ENCODE data around the gene LRRTM3. TPM values are rescaled to one million over a fixed set of nuclear protein-coding genes. Genes with fewer than 3 reads are reported as not detected.
A peak's percentile ranks its signal among the peaks of the same experiment; 100 is the strongest.

LRRTM3 gene
- total RNA-seq, 2 donors from 2014 or later = not detected

GRCh38 chr10:67045404-67045803, 119.6 kb downstream of the LRRTM3 start:
- DNase-seq = no peak
- Histone ChIP-seq H3K9ac (ENCODE audit: extremely low read depth, low read length, poor library complexity, severe bottlenecking) (no peak overlapping the region), H3K36me3 (ENCODE audit: control insufficient read depth, insufficient read depth, low read length) (no peaks in the 10 kb centered on the region), H3K9me3 (ENCODE audit: control insufficient read depth, low read length) (no peaks in the 10 kb centered on the region), H3K4me1 (ENCODE audit: control insufficient read depth, insufficient read depth, low read length) (peaks cover 6% of the 10 kb centered on the region), H3K4me3 (ENCODE audit: low read length) (no peak overlapping the region), H3K27ac (ENCODE audit: low read depth, low read length) (no peak overlapping the region), H3K27me3 (ENCODE audit: control insufficient read depth, insufficient read depth, low read length, poor library complexity, severe bottlenecking) (peaks cover 67% of the 10 kb centered on the region)
- no peaks in the 10 kb centered on the region for H3K36me3 Mint-ChIP-seq (ENCODE audit: low read depth)
- H3K27ac Mint-ChIP-seq = no peak overlapping the region
- peaks cover 16% of the 10 kb centered on the region for H3K27me3 Mint-ChIP-seq (ENCODE audit: insufficient read depth)
- WGBS, 2 experiments (ENCODE audit: insufficient coverage in 1 of 2, insufficient read length in 1 of 2) = 96 to 100% methylated on average over 1 to 22 of the region's 22 CpGs
- peaks cover 7% of the 10 kb centered on the region for H3K4me1 Mint-ChIP-seq
- no peak overlapping the region for H3K4me3 Mint-ChIP-seq
- no peaks in the 10 kb centered on the region for H3K9me3 Mint-ChIP-seq
- TF ChIP-seq, protein P1, sequence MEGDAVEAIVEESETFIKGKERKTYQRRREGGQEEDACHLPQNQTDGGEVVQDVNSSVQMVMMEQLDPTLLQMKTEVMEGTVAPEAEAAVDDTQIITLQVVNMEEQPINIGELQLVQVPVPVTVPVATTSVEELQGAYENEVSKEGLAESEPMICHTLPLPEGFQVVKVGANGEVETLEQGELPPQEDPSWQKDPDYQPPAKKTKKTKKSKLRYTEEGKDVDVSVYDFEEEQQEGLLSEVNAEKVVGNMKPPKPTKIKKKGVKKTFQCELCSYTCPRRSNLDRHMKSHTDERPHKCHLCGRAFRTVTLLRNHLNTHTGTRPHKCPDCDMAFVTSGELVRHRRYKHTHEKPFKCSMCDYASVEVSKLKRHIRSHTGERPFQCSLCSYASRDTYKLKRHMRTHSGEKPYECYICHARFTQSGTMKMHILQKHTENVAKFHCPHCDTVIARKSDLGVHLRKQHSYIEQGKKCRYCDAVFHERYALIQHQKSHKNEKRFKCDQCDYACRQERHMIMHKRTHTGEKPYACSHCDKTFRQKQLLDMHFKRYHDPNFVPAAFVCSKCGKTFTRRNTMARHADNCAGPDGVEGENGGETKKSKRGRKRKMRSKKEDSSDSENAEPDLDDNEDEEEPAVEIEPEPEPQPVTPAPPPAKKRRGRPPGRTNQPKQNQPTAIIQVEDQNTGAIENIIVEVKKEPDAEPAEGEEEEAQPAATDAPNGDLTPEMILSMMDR (conservative IDR thresholded peaks at IDR 0.05) = no peak

- peaks cover 7% of the 10 kb centered on the region for H3K4me1 Mint-ChIP-seq
- Histone ChIP-seq H3K9ac (ENCODE audit: extremely low read depth, low read length, poor library complexity, severe bottlenecking) (no peak overlapping the region), H3K4me3 (ENCODE audit: low read length) (no peak overlapping the region), H3K27ac (ENCODE audit: low read depth, low read length) (no peak overlapping the region), H3K36me3 (ENCODE audit: control insufficient read depth, insufficient read depth, low read length) (no peaks in the 10 kb centered on the region), H3K9me3 (ENCODE audit: control insufficient read depth, low read length) (no peaks in the 10 kb centered on the region), H3K4me1 (ENCODE audit: control insufficient read depth, insufficient read depth, low read length) (peaks cover 6% of the 10 kb centered on the region), H3K27me3 (ENCODE audit: control insufficient read depth, insufficient read depth, low read length, poor library complexity, severe bottlenecking) (peaks cover 72% of the 10 kb centered on the region)
- WGBS, 2 experiments (ENCODE audit: insufficient coverage in 1 of 2, insufficient read length in 1 of 2) = 88 to 100% methylated on average over 1 to 3 of the region's 3 CpGs
- no peak overlapping the region for H3K27ac Mint-ChIP-seq
- H3K36me3 Mint-ChIP-seq (ENCODE audit: low read depth) = no peaks in the 10 kb centered on the region
- TF ChIP-seq, protein P1 (conservative IDR thresholded peaks at IDR 0.05) = no peak
- peaks cover 16% of the 10 kb centered on the region for H3K27me3 Mint-ChIP-seq (ENCODE audit: insufficient read depth)
- H3K4me3 Mint-ChIP-seq = no peak overlapping the region
- H3K9me3 Mint-ChIP-seq = no peaks in the 10 kb centered on the region
- DNase-seq = no peak
These were observed 120.7 kb downstream of the LRRTM3 start for GRCh38 chr10:67046507-67046906.

DNA sequence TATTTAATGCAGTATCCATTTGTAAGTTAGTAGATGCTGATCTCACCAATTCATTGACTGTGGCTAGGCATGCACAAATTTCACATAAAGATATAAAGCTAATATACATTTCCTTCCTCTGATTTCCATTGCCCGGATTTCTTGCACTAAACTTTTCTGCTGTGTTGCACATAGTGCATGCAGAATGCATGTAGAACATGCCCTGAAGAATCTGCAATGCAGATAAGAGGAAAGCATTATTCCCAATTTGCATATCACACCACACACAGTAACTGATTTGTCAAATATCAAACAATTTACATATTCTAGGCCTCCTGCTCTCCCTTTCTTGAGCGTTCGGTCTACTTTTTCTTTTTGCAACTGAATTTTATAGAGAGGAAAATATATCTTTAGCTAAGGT, 124.2 kb downstream of the LRRTM3 start:
- no peak overlapping the region for H3K27ac Mint-ChIP-seq

More for the DNA sequence above, 124.2 kb downstream of the LRRTM3 start:
- Mint-ChIP-seq H3K4me3 (no peak overlapping the region), H3K4me1 (peaks cover under 1% of the 10 kb centered on the region), H3K9me3 (no peaks in the 10 kb centered on the region), H3K36me3 (ENCODE audit: low read depth) (no peaks in the 10 kb centered on the region), H3K27me3 (ENCODE audit: insufficient read depth) (peaks cover 16% of the 10 kb centered on the region)
- peaks cover 58% of the 10 kb centered on the region for H3K27me3 ChIP-seq (ENCODE audit: control insufficient read depth, insufficient read depth, low read length, poor library complexity, severe bottlenecking)
- no peaks in the 10 kb centered on the region for H3K4me1 ChIP-seq (ENCODE audit: control insufficient read depth, insufficient read depth, low read length)
- no peak overlapping the region for H3K4me3 ChIP-seq (ENCODE audit: low read length)
- H3K9me3 ChIP-seq (ENCODE audit: control insufficient read depth, low read length) = no peaks in the 10 kb centered on the region
- no peak for DNase-seq
- no peak overlapping the region for H3K9ac ChIP-seq (ENCODE audit: extremely low read depth, low read length, poor library complexity, severe bottlenecking)
- no peaks in the 10 kb centered on the region for H3K36me3 ChIP-seq (ENCODE audit: control insufficient read depth, insufficient read depth, low read length)
- H3K27ac ChIP-seq (ENCODE audit: low read depth, low read length) = peak overlapping the region; percentile 7
- 85% methylated on average over 2 of the region's 3 CpGs; no CpG with 5 or more reads in 1 of the 2 experiments for WGBS, 2 experiments (ENCODE audit: insufficient coverage in 1 of 2, insufficient read length in 1 of 2)
- TF ChIP-seq, protein P1 (conservative IDR thresholded peaks at IDR 0.05) = no peak
